Measurements from ENCODE around the gene WNK3.

GRCh38 chrX:54386314-54386713 is 28.5 kb upstream of the WNK3 start:
- TF ChIP-seq, protein P1, sequence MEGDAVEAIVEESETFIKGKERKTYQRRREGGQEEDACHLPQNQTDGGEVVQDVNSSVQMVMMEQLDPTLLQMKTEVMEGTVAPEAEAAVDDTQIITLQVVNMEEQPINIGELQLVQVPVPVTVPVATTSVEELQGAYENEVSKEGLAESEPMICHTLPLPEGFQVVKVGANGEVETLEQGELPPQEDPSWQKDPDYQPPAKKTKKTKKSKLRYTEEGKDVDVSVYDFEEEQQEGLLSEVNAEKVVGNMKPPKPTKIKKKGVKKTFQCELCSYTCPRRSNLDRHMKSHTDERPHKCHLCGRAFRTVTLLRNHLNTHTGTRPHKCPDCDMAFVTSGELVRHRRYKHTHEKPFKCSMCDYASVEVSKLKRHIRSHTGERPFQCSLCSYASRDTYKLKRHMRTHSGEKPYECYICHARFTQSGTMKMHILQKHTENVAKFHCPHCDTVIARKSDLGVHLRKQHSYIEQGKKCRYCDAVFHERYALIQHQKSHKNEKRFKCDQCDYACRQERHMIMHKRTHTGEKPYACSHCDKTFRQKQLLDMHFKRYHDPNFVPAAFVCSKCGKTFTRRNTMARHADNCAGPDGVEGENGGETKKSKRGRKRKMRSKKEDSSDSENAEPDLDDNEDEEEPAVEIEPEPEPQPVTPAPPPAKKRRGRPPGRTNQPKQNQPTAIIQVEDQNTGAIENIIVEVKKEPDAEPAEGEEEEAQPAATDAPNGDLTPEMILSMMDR (conservative IDR thresholded peaks at IDR 0.05; ENCODE audit: low read length): no peak
- no peak for TF ChIP-seq EZH2phosphoT487 (IDR thresholded peaks at IDR 0.05; ENCODE audit: borderline replicate concordance, low read depth, low read length)
